HL-60 (cell line): ENCODE data around the gene SPDYE6.

ENCODE experiments used
- GABPA ChIP-seq: IDR thresholded peaks from 2 replicates; pipeline ENCODE4 v1.6.1; 2012; ENCODE audit warnings: low read depth
- POLR2AphosphoS5 ChIP-seq: IDR thresholded peaks from 2 replicates; pipeline ENCODE4 v1.6.1; 2012; ENCODE audit warnings: low read depth
- SPI1 ChIP-seq: IDR thresholded peaks from 2 replicates; pipeline ENCODE4 v1.6.1; 2012; ENCODE audit warnings: low read depth, mild to moderate bottlenecking, borderline replicate concordance
- TF ChIP-seq, protein P1 (sequence below): IDR thresholded peaks from one replicate; pipeline ENCODE4 v1.5.1; 2011; ENCODE audit warnings: low read length, control low read depth, inconsistent platforms; ENCODE audit not compliant: insufficient read depth
- TF ChIP-seq, protein P2 (sequence below): IDR thresholded peaks from 2 replicates; pipeline ENCODE4 v1.6.1; 2012; ENCODE audit warnings: low read depth; ENCODE audit not compliant: insufficient replicate concordance

- TF ChIP-seq, protein P1, sequence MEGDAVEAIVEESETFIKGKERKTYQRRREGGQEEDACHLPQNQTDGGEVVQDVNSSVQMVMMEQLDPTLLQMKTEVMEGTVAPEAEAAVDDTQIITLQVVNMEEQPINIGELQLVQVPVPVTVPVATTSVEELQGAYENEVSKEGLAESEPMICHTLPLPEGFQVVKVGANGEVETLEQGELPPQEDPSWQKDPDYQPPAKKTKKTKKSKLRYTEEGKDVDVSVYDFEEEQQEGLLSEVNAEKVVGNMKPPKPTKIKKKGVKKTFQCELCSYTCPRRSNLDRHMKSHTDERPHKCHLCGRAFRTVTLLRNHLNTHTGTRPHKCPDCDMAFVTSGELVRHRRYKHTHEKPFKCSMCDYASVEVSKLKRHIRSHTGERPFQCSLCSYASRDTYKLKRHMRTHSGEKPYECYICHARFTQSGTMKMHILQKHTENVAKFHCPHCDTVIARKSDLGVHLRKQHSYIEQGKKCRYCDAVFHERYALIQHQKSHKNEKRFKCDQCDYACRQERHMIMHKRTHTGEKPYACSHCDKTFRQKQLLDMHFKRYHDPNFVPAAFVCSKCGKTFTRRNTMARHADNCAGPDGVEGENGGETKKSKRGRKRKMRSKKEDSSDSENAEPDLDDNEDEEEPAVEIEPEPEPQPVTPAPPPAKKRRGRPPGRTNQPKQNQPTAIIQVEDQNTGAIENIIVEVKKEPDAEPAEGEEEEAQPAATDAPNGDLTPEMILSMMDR = no peak
- no peak for TF ChIP-seq SPI1
- no peak for TF ChIP-seq POLR2AphosphoS5
- no peak for TF ChIP-seq GABPA
- TF ChIP-seq, protein P2, sequence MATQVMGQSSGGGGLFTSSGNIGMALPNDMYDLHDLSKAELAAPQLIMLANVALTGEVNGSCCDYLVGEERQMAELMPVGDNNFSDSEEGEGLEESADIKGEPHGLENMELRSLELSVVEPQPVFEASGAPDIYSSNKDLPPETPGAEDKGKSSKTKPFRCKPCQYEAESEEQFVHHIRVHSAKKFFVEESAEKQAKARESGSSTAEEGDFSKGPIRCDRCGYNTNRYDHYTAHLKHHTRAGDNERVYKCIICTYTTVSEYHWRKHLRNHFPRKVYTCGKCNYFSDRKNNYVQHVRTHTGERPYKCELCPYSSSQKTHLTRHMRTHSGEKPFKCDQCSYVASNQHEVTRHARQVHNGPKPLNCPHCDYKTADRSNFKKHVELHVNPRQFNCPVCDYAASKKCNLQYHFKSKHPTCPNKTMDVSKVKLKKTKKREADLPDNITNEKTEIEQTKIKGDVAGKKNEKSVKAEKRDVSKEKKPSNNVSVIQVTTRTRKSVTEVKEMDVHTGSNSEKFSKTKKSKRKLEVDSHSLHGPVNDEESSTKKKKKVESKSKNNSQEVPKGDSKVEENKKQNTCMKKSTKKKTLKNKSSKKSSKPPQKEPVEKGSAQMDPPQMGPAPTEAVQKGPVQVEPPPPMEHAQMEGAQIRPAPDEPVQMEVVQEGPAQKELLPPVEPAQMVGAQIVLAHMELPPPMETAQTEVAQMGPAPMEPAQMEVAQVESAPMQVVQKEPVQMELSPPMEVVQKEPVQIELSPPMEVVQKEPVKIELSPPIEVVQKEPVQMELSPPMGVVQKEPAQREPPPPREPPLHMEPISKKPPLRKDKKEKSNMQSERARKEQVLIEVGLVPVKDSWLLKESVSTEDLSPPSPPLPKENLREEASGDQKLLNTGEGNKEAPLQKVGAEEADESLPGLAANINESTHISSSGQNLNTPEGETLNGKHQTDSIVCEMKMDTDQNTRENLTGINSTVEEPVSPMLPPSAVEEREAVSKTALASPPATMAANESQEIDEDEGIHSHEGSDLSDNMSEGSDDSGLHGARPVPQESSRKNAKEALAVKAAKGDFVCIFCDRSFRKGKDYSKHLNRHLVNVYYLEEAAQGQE = no peak
These were observed 43.9 kb downstream of the SPDYE6 start for GRCh38 chr7:102312317-102312716.
